Astrocyte (in vitro differentiated cells and primary cell): ENCODE data around the gene ISX. TPM values are rescaled to one million over a fixed set of nuclear protein-coding genes. Genes with fewer than 3 reads are reported as not detected.

Experiments used
- DNase-seq: peaks from one replicate; pipeline ENCODE4 v3.0.0-alpha.2; 2010; ENCODE audit warnings: low read depth
- FAIRE-seq: peaks from 2 replicates; lab custom pipeline; 2011; peaks lifted over from hg19 to GRCh38; lab: Jason Lieb, UNC
- H2AFZ ChIP-seq: 2 replicates; pipeline ENCODE4 v1.6.0; 2012; ENCODE audit warnings: low read depth, low read length, inconsistent platforms
- H3K27ac ChIP-seq: 2 replicates; pipeline ENCODE4 v1.5.1; 2011; ENCODE audit warnings: low read depth, low read length, inconsistent platforms
- H3K27me3 ChIP-seq: 2 replicates; pipeline ENCODE4 v1.6.0; 2011; ENCODE audit warnings: low read length, inconsistent platforms; ENCODE audit not compliant: insufficient read depth
- H3K36me3 ChIP-seq: 2 replicates; pipeline ENCODE4 v1.5.1; 2011; ENCODE audit warnings: low read length, inconsistent platforms; ENCODE audit not compliant: insufficient read depth
- H3K4me1 ChIP-seq: 2 replicates; pipeline ENCODE4 v1.5.1; 2011; ENCODE audit warnings: low read length, inconsistent platforms; ENCODE audit not compliant: insufficient read depth
- H3K4me2 ChIP-seq: 2 replicates; pipeline ENCODE4 v1.6.0; 2012; ENCODE audit warnings: low read length, inconsistent platforms
- H3K4me3 ChIP-seq: 2 replicates; pipeline ENCODE4 v1.5.1; 2011; ENCODE audit warnings: low read depth, mild to moderate bottlenecking, low read length, inconsistent platforms; ENCODE audit not compliant: insufficient read depth
- H3K79me2 ChIP-seq: 2 replicates; pipeline ENCODE4 v1.6.0; 2012; ENCODE audit warnings: mild to moderate bottlenecking, low read length, inconsistent platforms; ENCODE audit not compliant: insufficient read depth
- H3K9ac ChIP-seq: 2 replicates; pipeline ENCODE4 v1.6.0; 2012; ENCODE audit warnings: mild to moderate bottlenecking, low read length, inconsistent platforms
- H3K9me3 ChIP-seq: 2 replicates; pipeline ENCODE4 v1.5.1; 2012; ENCODE audit warnings: low read depth, mild to moderate bottlenecking, low read length, inconsistent platforms; ENCODE audit not compliant: insufficient read depth
- H4K20me1 ChIP-seq: 2 replicates; pipeline ENCODE4 v1.6.0; 2012; ENCODE audit warnings: low read length, inconsistent platforms; ENCODE audit not compliant: insufficient read depth
- H3K27ac Mint-ChIP-seq: one replicate; pipeline ENCODE4 v1.8.0; 2021; ENCODE audit warnings: mild to moderate bottlenecking, mixed read lengths; ENCODE audit not compliant: unreplicated experiment
- H3K27me3 Mint-ChIP-seq: one replicate; pipeline ENCODE4 v1.8.0; 2021; ENCODE audit warnings: low read depth, mixed read lengths; ENCODE audit not compliant: unreplicated experiment
- H3K36me3 Mint-ChIP-seq: one replicate; pipeline ENCODE4 v1.8.0; 2021; ENCODE audit warnings: low read depth, mixed read lengths; ENCODE audit not compliant: unreplicated experiment
- H3K4me1 Mint-ChIP-seq: one replicate; pipeline ENCODE4 v1.8.0; 2021; ENCODE audit warnings: low read depth, mixed read lengths; ENCODE audit not compliant: unreplicated experiment
- H3K4me3 Mint-ChIP-seq: one replicate; pipeline ENCODE4 v1.8.0; 2021; ENCODE audit warnings: mild to moderate bottlenecking, moderate library complexity, mixed read lengths; ENCODE audit not compliant: unreplicated experiment
- H3K9me3 Mint-ChIP-seq: one replicate; pipeline ENCODE4 v1.8.0; 2021; ENCODE audit warnings: mild to moderate bottlenecking, mixed read lengths; ENCODE audit not compliant: unreplicated experiment
- CTCF ChIP-seq: IDR thresholded peaks from 2 replicates; pipeline ENCODE4 v1.5.1; 2011; ENCODE audit warnings: low read depth, mild to moderate bottlenecking, inconsistent platforms, low read length, moderate library complexity; ENCODE audit not compliant: insufficient read depth
- EZH2 ChIP-seq: IDR thresholded peaks from 2 replicates; pipeline ENCODE4 v1.6.1; 2012; ENCODE audit warnings: mild to moderate bottlenecking, low read length, inconsistent platforms; ENCODE audit not compliant: insufficient read depth
- total RNA-seq: library from RNA; stranded (reverse); gene quantifications from 2 replicates; pipeline ENCODE4 v1.2.1, GENCODE V29; 2021

Gene ISX
- total RNA-seq, 1 donor from 2014 or later: not detected

GRCh38 chr22:35072925-35073324 lies 7.0 kb downstream of the ISX start:
- no peak overlapping the region for H3K4me2 ChIP-seq
- no peak overlapping the region for H3K27ac ChIP-seq
- DNase-seq (no peak), FAIRE-seq (no peak)
- H3K27ac Mint-ChIP-seq: no peak overlapping the region
- no peaks in the 10 kb centered on the region for H3K79me2 ChIP-seq
- no peaks in the 10 kb centered on the region for H3K4me1 Mint-ChIP-seq
- no peaks in the 10 kb centered on the region for H3K36me3 ChIP-seq
- H3K9ac ChIP-seq: no peak overlapping the region
- H3K4me3 ChIP-seq: no peak overlapping the region
- H3K27me3 ChIP-seq: no peaks in the 10 kb centered on the region
- H3K4me3 Mint-ChIP-seq: no peak overlapping the region
- no peak for TF ChIP-seq EZH2
- no peak for TF ChIP-seq CTCF
- H3K27me3 Mint-ChIP-seq: peaks cover 16% of the 10 kb centered on the region
- H2AFZ ChIP-seq: no peak overlapping the region
- no peaks in the 10 kb centered on the region for H3K4me1 ChIP-seq
- peaks cover 6% of the 10 kb centered on the region for H3K9me3 Mint-ChIP-seq
- no peaks in the 10 kb centered on the region for H4K20me1 ChIP-seq
- no peaks in the 10 kb centered on the region for H3K9me3 ChIP-seq
- no peaks in the 10 kb centered on the region for H3K36me3 Mint-ChIP-seq

- H3K9me3 Mint-ChIP-seq: peaks cover 6% of the 10 kb centered on the region
- no peak overlapping the region for H3K27ac Mint-ChIP-seq
- H3K4me2 ChIP-seq: no peak overlapping the region
- H3K79me2 ChIP-seq: no peaks in the 10 kb centered on the region
- H3K4me1 Mint-ChIP-seq: no peaks in the 10 kb centered on the region
- peaks cover 20% of the 10 kb centered on the region for H3K27me3 Mint-ChIP-seq
- H3K36me3 ChIP-seq: no peaks in the 10 kb centered on the region
- H3K36me3 Mint-ChIP-seq: no peaks in the 10 kb centered on the region
- no peaks in the 10 kb centered on the region for H3K4me1 ChIP-seq
- DNase-seq (no peak), FAIRE-seq (no peak)
- no peaks in the 10 kb centered on the region for H3K27me3 ChIP-seq
- H2AFZ ChIP-seq: no peak overlapping the region
- H3K9me3 ChIP-seq: no peaks in the 10 kb centered on the region
- TF ChIP-seq EZH2 (no peak), CTCF (no peak)
- H3K9ac ChIP-seq: no peak overlapping the region
- H4K20me1 ChIP-seq: no peaks in the 10 kb centered on the region
- no peak overlapping the region for H3K4me3 Mint-ChIP-seq
- no peak overlapping the region for H3K27ac ChIP-seq
- H3K4me3 ChIP-seq: no peak overlapping the region
Measured at GRCh38 chr22:35074583-35074982, 8.6 kb downstream of the ISX start.

- Mint-ChIP-seq H3K4me1 (no peaks in the 10 kb centered on the region), H3K27me3 (peaks cover 13% of the 10 kb centered on the region), H3K36me3 (no peaks in the 10 kb centered on the region), H3K27ac (no peak overlapping the region), H3K4me3 (no peak overlapping the region), H3K9me3 (peaks cover 6% of the 10 kb centered on the region)
- TF ChIP-seq CTCF (no peak), EZH2 (no peak)
- H3K4me3 ChIP-seq: no peak overlapping the region
- no peak overlapping the region for H3K27ac ChIP-seq
- no peaks in the 10 kb centered on the region for H3K79me2 ChIP-seq
- H3K36me3 ChIP-seq: no peaks in the 10 kb centered on the region
- no peak overlapping the region for H3K4me2 ChIP-seq
- H4K20me1 ChIP-seq: no peaks in the 10 kb centered on the region
- DNase-seq: no peak
- FAIRE-seq: no peak
- H3K4me1 ChIP-seq: no peaks in the 10 kb centered on the region
- H2AFZ ChIP-seq: no peak overlapping the region
- peaks cover 4% of the 10 kb centered on the region for H3K9me3 ChIP-seq
- H3K27me3 ChIP-seq: no peaks in the 10 kb centered on the region
- H3K9ac ChIP-seq: no peak overlapping the region
Measured at GRCh38 chr22:35076630-35077029, 10.7 kb downstream of the ISX start.
